Fibroblast of the aortic adventitia (primary cell): ENCODE data around the gene MAGEB6. TPM values are rescaled to one million over a fixed set of nuclear protein-coding genes. Genes with fewer than 3 reads are reported as not detected.
"Not testable (repeated sequence)": the region's sequence is repeated elsewhere in the genome, so short reads cannot be mapped to it uniquely, and the experiment has no call there.

Source experiments
- DNase-seq: peaks from one replicate; pipeline ENCODE4 v3.0.0-alpha.2; 2010; ENCODE audit warnings: low read depth
- H3K4me3 ChIP-seq: 2 replicates; pipeline ENCODE4 v1.5.1; 2011; ENCODE audit warnings: low read depth, mild to moderate bottlenecking, control low read depth, low read length, moderate library complexity
- total RNA-seq: library from RNA; depleted of rRNA; stranded (reverse); fragments of >200 nt; gene quantifications from 2 replicates; pipeline ENCODE4 v1.2.3, GENCODE V29; 2012; ENCODE audit warnings: low replicate concordance
- TF ChIP-seq, protein P1 (sequence below): IDR thresholded peaks from 2 replicates; pipeline ENCODE4 v1.5.1; 2011; ENCODE audit warnings: mild to moderate bottlenecking, low read length, control low read depth, inconsistent platforms; ENCODE audit not compliant: insufficient read depth

The MAGEB6 gene, protein sequence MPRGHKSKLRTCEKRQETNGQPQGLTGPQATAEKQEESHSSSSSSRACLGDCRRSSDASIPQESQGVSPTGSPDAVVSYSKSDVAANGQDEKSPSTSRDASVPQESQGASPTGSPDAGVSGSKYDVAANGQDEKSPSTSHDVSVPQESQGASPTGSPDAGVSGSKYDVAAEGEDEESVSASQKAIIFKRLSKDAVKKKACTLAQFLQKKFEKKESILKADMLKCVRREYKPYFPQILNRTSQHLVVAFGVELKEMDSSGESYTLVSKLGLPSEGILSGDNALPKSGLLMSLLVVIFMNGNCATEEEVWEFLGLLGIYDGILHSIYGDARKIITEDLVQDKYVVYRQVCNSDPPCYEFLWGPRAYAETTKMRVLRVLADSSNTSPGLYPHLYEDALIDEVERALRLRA
- not detected in 2 replicates for total RNA-seq

DNA sequence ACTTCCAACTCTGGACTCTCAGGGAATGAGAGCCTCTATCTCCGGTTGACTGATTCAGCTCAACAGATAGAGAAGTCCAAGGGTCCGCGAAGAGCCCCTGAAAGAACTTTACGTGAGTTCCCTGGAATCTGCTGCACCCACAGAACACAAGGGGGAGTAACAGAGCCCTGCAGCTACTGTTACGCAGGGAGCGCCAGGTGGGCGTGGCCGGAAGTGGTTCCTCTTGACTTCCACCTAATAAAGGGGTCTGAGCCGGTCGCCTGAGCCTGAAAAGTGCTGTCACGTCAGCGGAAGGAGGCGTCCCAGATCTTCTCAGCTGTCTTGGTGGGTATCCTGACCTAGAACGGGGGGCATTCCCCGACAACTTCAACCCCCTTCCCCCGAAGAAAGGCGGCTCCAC lies at the start of gene MAGEB6:
Gene MAGEB6 (plus strand): TSS at position 237 of the 400 bp plus-strand sequence. CDS start 1,407 bp downstream, outside the sequence.
- DNase-seq = no peak
- TF ChIP-seq, protein P1, sequence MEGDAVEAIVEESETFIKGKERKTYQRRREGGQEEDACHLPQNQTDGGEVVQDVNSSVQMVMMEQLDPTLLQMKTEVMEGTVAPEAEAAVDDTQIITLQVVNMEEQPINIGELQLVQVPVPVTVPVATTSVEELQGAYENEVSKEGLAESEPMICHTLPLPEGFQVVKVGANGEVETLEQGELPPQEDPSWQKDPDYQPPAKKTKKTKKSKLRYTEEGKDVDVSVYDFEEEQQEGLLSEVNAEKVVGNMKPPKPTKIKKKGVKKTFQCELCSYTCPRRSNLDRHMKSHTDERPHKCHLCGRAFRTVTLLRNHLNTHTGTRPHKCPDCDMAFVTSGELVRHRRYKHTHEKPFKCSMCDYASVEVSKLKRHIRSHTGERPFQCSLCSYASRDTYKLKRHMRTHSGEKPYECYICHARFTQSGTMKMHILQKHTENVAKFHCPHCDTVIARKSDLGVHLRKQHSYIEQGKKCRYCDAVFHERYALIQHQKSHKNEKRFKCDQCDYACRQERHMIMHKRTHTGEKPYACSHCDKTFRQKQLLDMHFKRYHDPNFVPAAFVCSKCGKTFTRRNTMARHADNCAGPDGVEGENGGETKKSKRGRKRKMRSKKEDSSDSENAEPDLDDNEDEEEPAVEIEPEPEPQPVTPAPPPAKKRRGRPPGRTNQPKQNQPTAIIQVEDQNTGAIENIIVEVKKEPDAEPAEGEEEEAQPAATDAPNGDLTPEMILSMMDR = no peak
- no peak within 1 kb of the TSS for H3K4me3 ChIP-seq

DNA sequence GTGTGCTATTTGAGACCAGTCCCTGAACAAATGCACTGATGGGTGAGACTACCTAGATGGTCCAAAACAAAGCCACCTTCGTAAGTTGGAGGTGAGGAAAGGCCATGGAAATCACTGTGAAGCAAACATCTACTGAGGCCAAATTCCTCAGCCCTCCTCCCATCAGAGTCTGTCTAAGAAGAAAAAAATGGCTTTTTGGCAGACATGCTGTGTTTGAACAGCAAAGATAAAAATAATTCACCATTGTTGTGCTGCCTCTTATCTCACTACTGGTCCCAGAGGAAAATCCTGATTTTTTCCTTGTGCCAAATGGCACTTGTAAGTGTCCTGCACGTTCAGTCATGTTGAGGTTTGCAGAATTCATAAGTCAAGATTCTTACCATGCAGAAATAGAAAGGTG lies 46.2 kb upstream of the MAGEB6 start:
- peak; percentile 31 for DNase-seq

DNA sequence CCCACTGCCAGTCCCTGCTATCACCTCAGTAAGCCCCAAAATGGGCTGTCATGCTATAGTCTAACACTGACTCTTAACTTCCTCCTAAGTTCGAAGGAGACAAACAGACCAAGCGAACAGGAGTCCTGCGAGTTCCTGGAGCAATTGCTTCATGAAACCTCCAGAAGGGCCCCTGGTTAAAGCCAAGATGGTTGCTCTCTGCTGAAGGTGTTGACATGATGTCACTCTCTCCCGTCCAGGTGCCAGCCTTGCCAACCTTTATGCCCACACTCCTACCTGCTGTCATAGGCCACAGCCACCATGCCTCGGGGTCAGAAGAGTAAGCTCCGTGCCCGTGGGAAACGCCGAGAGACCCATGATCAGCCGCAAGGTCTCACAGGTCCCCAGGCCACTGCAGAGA lies 31.9 kb upstream of the MAGEB6 start, which contains the start of gene MAGEB6B:
Gene MAGEB6B (plus strand): TSS at position 301 of the 400 bp plus-strand sequence. CDS start 0 bp downstream, at position 301.
- H3K4me3 ChIP-seq = no peak within 1 kb of the TSS
- TF ChIP-seq, protein P1 = no peak
- DNase-seq = no peak

More for the DNA sequence above, 46.2 kb upstream of the MAGEB6 start:
- no peak overlapping the region for H3K4me3 ChIP-seq
- TF ChIP-seq, protein P1 = no peak

DNA sequence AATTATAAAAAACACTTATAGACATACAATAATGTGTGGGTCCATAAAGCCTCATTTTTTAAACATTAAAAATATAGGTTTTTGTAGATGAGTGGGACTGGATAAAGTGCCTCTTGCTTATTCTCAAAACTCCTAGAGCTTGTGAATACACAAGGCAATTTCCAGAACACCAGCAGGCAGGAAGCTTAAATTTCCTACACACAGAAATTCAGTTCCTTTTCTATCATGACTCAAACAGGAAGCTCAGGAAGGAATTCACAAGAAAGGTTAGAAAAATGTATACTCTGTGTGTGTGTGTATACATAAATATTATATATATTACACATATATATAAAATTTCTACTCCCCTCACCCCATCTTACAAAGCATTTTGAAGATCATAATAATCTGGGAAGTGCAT lies 11.3 kb downstream of the MAGEB6 start:
- DNase-seq = no peak
- TF ChIP-seq, protein P1 = no peak
- H3K4me3 ChIP-seq = no peak overlapping the region

DNA sequence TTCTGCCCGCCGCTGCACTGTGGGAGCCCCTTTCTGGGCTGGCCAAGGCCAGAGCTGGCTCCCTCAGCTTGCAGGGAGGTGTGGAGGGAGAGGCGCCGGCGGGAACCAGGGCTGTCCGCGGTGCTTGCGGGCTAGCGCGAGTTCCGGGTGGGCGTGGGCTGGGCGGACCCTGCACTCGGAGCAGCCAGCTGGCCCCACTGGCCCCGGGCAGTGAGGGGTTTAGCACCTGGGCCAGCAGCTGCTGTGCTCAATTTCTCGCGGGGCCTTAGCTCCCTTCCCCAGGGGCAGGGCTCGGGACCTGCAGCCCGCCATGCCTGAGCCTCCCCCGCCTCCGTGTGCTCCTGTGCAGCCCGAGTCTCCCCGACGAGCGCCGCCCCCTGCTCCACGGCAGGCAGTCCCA lies 12.5 kb downstream of the MAGEB6 start:
- H3K4me3 ChIP-seq, DNase-seq: not testable (repeated sequence)

DNA sequence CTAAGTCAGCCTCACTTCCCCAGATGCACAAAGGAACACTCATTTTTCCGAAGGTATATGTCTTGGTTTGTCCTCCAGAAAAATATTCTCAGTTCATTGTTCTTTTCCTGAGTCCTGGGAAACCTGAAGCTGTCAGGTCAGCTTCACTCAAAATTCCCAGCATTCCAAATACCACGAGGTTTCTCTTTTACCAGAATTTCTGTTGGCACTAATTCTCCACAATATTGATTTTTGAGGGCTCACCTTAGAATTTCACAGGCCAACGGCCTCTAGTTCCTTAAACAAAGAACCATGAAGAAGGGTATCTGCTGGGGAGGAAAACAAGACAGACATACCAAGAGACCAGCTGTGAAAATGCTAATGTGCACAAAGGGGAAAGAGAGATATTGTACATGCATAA lies 15.8 kb downstream of the MAGEB6 start:
- H3K4me3 ChIP-seq = no peak overlapping the region
- no peak for DNase-seq
- TF ChIP-seq, protein P1 = no peak

DNA sequence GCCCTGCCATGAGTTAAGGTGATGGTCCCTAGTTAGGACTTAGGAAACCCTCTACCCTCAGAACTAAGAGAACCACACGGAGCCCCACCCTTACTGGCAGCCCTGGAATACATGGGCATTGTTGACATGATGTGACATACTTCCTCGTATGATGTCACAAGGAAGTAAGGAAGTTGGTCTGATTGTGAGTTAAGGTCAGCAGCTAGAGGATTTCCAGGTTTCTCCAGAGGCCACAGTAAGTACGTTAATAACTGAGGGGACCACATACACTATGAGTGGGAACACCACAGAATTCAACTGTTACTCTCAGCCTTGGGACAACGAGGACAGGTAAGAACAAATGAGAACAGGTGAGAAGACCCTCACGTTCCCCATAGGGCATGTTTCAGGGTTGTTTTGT lies 23.6 kb downstream of the MAGEB6 start, which contains the start of gene MAGEB5:
Gene MAGEB5 (plus strand): TSS at position 301 of the 400 bp plus-strand sequence. CDS start 1,133 bp downstream, outside the sequence.
- H3K4me3 ChIP-seq = no peak within 1 kb of the TSS
- TF ChIP-seq, protein P1 = no peak
- DNase-seq = no peak
